WTC11 (cell line): ENCODE data around the gene IGFBP4.

ENCODE experiments used
- ATF1 ChIP-seq: sonication (generic); formaldehyde crosslinking; IDR thresholded peaks from 2 replicates; pipeline ENCODE4 v1.8.1; 2023; ENCODE audit warnings: mild to moderate bottlenecking, moderate library complexity, missing genetic modification reagents
- ATF2 ChIP-seq: sonication (generic); formaldehyde crosslinking; IDR thresholded peaks from 2 replicates; pipeline ENCODE4 v1.8.1; 2022; ENCODE audit warnings: low read depth, missing genetic modification reagents, borderline replicate concordance
- CREM ChIP-seq: sonication (generic); formaldehyde crosslinking; IDR thresholded peaks from 2 replicates; pipeline ENCODE4 v1.8.1; 2022; ENCODE audit warnings: mild to moderate bottlenecking, missing genetic modification reagents, moderate library complexity
- CTCF ChIP-seq: fragments of 200-600 bp; IDR thresholded peaks from 2 replicates; pipeline ENCODE4 v1.8.0; 2022; ENCODE audit warnings: antibody characterized with exemption
- ETV6 ChIP-seq: sonication (generic); formaldehyde crosslinking; IDR thresholded peaks from 2 replicates; pipeline ENCODE4 v1.8.1; 2022; ENCODE audit warnings: mild to moderate bottlenecking, missing genetic modification reagents
- IRF1 ChIP-seq: sonication (generic); formaldehyde crosslinking; IDR thresholded peaks from 2 replicates; pipeline ENCODE4 v1.8.0; 2023; ENCODE audit warnings: missing genetic modification reagents
- JUN ChIP-seq: sonication (generic); formaldehyde crosslinking; IDR thresholded peaks from 2 replicates; pipeline ENCODE4 v1.8.0; 2023; ENCODE audit warnings: mild to moderate bottlenecking, missing genetic modification reagents
- MYBL2 ChIP-seq: sonication (generic); formaldehyde crosslinking; IDR thresholded peaks from 2 replicates; pipeline ENCODE4 v1.8.1; 2023; ENCODE audit warnings: mild to moderate bottlenecking, moderate library complexity, missing genetic modification reagents
- NR3C1 ChIP-seq: sonication (generic); formaldehyde crosslinking; conservative IDR thresholded peaks from 2 replicates; pipeline ENCODE4 v1.8.1; 2023; ENCODE audit warnings: low read depth, mild to moderate bottlenecking, missing genetic modification reagents
- PREB ChIP-seq: sonication (generic); formaldehyde crosslinking; IDR thresholded peaks from 2 replicates; pipeline ENCODE4 v1.8.1; 2022; ENCODE audit warnings: mild to moderate bottlenecking, missing genetic modification reagents, moderate library complexity, borderline replicate concordance
- SP1 ChIP-seq: sonication (generic); formaldehyde crosslinking; conservative IDR thresholded peaks from 2 replicates; pipeline ENCODE4 v1.8.1; 2022; ENCODE audit warnings: missing genetic modification reagents
- TCF7 ChIP-seq: sonication (generic); formaldehyde crosslinking; IDR thresholded peaks from 2 replicates; pipeline ENCODE4 v1.8.0; 2022; ENCODE audit warnings: mild to moderate bottlenecking, low read depth, missing genetic modification reagents, moderate library complexity
- TEAD4 ChIP-seq: sonication (generic); formaldehyde crosslinking; IDR thresholded peaks from 2 replicates; pipeline ENCODE4 v1.8.0; 2022; ENCODE audit warnings: mild to moderate bottlenecking, missing genetic modification reagents
- ZNF121 ChIP-seq: sonication (generic); formaldehyde crosslinking; IDR thresholded peaks from 2 replicates; pipeline ENCODE4 v1.8.0; 2023; ENCODE audit warnings: missing genetic modification reagents

- no peak for TF ChIP-seq CTCF
- no peak for TF ChIP-seq TEAD4
- no peak for TF ChIP-seq ETV6 (CRISPR knock-in tag)
- no peak for TF ChIP-seq ZNF121
- TF ChIP-seq SP1 (CRISPR knock-in tag), result no peak
- no peak for TF ChIP-seq NR3C1 (CRISPR knock-in tag)
- TF ChIP-seq ATF1, result no peak
- TF ChIP-seq ATF2 (CRISPR knock-in tag), result no peak
- no peak for TF ChIP-seq TCF7 (CRISPR knock-in tag)
- TF ChIP-seq JUN (CRISPR knock-in tag), result no peak
- no peak for TF ChIP-seq IRF1
- no peak for TF ChIP-seq MYBL2 (CRISPR knock-in tag)
- no peak for TF ChIP-seq CREM (CRISPR knock-in tag)
- TF ChIP-seq PREB (CRISPR knock-in tag), result no peak
These were observed 29.6 kb downstream of the IGFBP4 start for GRCh38 chr17:40472733-40473452.
